A549 (cell line): ENCODE results near the gene FSCN2. TPM values are rescaled to one million over a fixed set of nuclear protein-coding genes. Genes with fewer than 3 reads are reported as not detected.

Experiments used
- ATAC-seq, 2 experiments: fragments of 200-7000 bp in 1 of 2; fragments of >200 bp in 1 of 2; cut with Nextera tagmentation in 1 of 2; cut with Tn5 transposase in 1 of 2; 3 replicates each; pipeline versions ENCODE4 v1.8.0 to v1.9.1; 2018 to 2020; ENCODE audit warnings: mild to moderate bottlenecking in 1 of 2, moderate library complexity in 1 of 2
- CTCF ChIA-PET: fragments of 300-600 bp; sonication (Branson Sonifier 250); formaldehyde crosslinking; extraction: SDS; loops from one replicate; lab custom pipeline; 2021; ENCODE audit warnings: antibody characterized with exemption, inconsistent platforms; lab: Yijun Ruan, JAX
- POLR2A ChIA-PET: fragments of 350-600 bp; formaldehyde crosslinking; extraction: SDS; loops from one replicate; lab custom pipeline; 2021; ENCODE audit warnings: antibody characterized with exemption, inconsistent platforms; lab: Yijun Ruan, JAX
- DNase-seq, 2 experiments: peaks; one replicate each; pipeline versions ENCODE4 v3.0.0 to v3.0.0-alpha.2; 2011 to 2016; ENCODE audit warnings: low read depth in 1 of 2, low spot score in 1 of 2
- FAIRE-seq: peaks from 2 replicates; lab custom pipeline; 2011; peaks lifted over from hg19 to GRCh38; lab: Jason Lieb, UNC
- H3K27ac ChIP-seq, 2 experiments: fragments of >200 bp; sonication (Bioruptor Twin); formaldehyde crosslinking; 3 replicates each; pipeline ENCODE4 v1.5.1; 2016 to 2017
- H3K4me1 ChIP-seq: fragments of >200 bp; sonication (Bioruptor Twin); formaldehyde crosslinking; 3 replicates; pipeline ENCODE4 v1.6.1; 2016
- H3K4me2 ChIP-seq: fragments of >200 bp; sonication (Bioruptor Twin); formaldehyde crosslinking; 3 replicates; pipeline ENCODE4 v1.6.1; 2016
- H3K4me3 ChIP-seq: fragments of >200 bp; sonication (Bioruptor Twin); formaldehyde crosslinking; 3 replicates; pipeline ENCODE4 v1.5.1; 2016
- H3K9me3 ChIP-seq: fragments of >200 bp; sonication (Bioruptor Twin); formaldehyde crosslinking; 3 replicates; pipeline ENCODE4 v1.6.1; 2016
- BHLHE40 ChIP-seq: IDR thresholded peaks from 2 replicates; pipeline ENCODE4 v1.6.1; 2012; ENCODE audit warnings: low read depth, low read length, inconsistent platforms
- CBX2 ChIP-seq: fragments of 200-600 bp; sonication (generic); IDR thresholded peaks from 2 replicates; pipeline ENCODE4 v1.6.1; 2016; ENCODE audit warnings: low read depth, mild to moderate bottlenecking, borderline replicate concordance
- CEBPB ChIP-seq, 2 experiments: fragments of >200 bp in 1 of 2; sonication (Bioruptor Twin) in 1 of 2; formaldehyde crosslinking in 1 of 2; IDR thresholded peaks; 2 replicates each; pipeline ENCODE4 v1.6.1; 2012 to 2016
- CHD2 ChIP-seq: fragments of 150-350 bp; IDR thresholded peaks from 2 replicates; pipeline ENCODE4 v1.6.1; 2014; ENCODE audit warnings: low read length; ENCODE audit not compliant: partially characterized antibody
- HOXB13 ChIP-seq: fragments of 250-450 bp; sonication (Bioruptor Pico); IDR thresholded peaks from 2 replicates; pipeline ENCODE4 v1.5.0; 2020; ENCODE audit warnings: low read depth, mild to moderate bottlenecking, moderate library complexity
- HOXB5 ChIP-seq: fragments of 250-450 bp; sonication (Bioruptor Pico); IDR thresholded peaks from 2 replicates; pipeline ENCODE4 v1.5.0; 2020; ENCODE audit warnings: mild to moderate bottlenecking, moderate library complexity
- MYC ChIP-seq: IDR thresholded peaks from 2 replicates; pipeline ENCODE4 v1.6.1; 2012; ENCODE audit warnings: mild to moderate bottlenecking, inconsistent platforms, low read length, improper control_type of control experiment, borderline replicate concordance
- POLR2A ChIP-seq: IDR thresholded peaks from 2 replicates; pipeline ENCODE4 v1.6.1; 2012; ENCODE audit warnings: mild to moderate bottlenecking, low read length
- POLR2AphosphoS2 ChIP-seq: conservative IDR thresholded peaks from 2 replicates; pipeline ENCODE4 v1.6.1; 2012; ENCODE audit warnings: low read length, improper control_type of control experiment, inconsistent platforms
- RARB ChIP-seq: fragments of 250-450 bp; sonication (Bioruptor Pico); IDR thresholded peaks from 2 replicates; pipeline ENCODE4 v1.8.0; 2021; ENCODE audit warnings: mild to moderate bottlenecking, moderate library complexity
- RNF2 ChIP-seq: fragments of 200-600 bp; sonication (generic); IDR thresholded peaks from 2 replicates; pipeline ENCODE4 v1.6.1; 2016; ENCODE audit warnings: low read depth, mild to moderate bottlenecking, antibody characterized with exemption, moderate library complexity, borderline replicate concordance
- SMC3 ChIP-seq: fragments of >200 bp; sonication (Bioruptor Twin); formaldehyde crosslinking; IDR thresholded peaks from 3 replicates; pipeline ENCODE4 v1.6.1; 2018; ENCODE audit warnings: inconsistent platforms
- TFCP2L1 ChIP-seq: fragments of 250-450 bp; sonication (Bioruptor Pico); IDR thresholded peaks from 2 replicates; pipeline ENCODE4 v1.5.0; 2021; ENCODE audit warnings: mild to moderate bottlenecking
- ZNF302 ChIP-seq: fragments of 250-450 bp; sonication (Bioruptor Pico); IDR thresholded peaks from 2 replicates; pipeline ENCODE4 v1.9.0; 2021; ENCODE audit warnings: inconsistent platforms, mild to moderate bottlenecking, moderate library complexity
- ZSCAN20 ChIP-seq: fragments of 250-450 bp; sonication (Bioruptor Pico); IDR thresholded peaks from 2 replicates; pipeline ENCODE4 v1.8.0; 2022; ENCODE audit warnings: mild to moderate bottlenecking, moderate library complexity
- WGBS: methylation state at CpG from one replicate; pipeline ENCODE4 v1.1.6; 2017; ENCODE audit errors: missing lambda C conversion rate; 5-methylcytosine and 5-hydroxymethylcytosine counted together
- polyA plus RNA-seq, 4 experiments: library from polyadenylated mRNA; depleted of rRNA in 3 of 4; stranded (reverse); fragments of >200 nt; fragmentation: RNase III in 1 of 4; extraction: RNeasy Plus Mini Kit Qiagen cat#74134 plus additional on column Dnase treatment in 1 of 4; gene quantifications; 2 replicates in 3 of 4; 3 replicates in 1 of 4; pipeline ENCODE4 v1.2.3, GENCODE V29; 2011 to 2017
- TF ChIP-seq, protein P1 (sequence below): IDR thresholded peaks from 2 replicates; pipeline ENCODE4 v1.6.1; 2012
- TF ChIP-seq, protein P2 (sequence below): fragments of 150-350 bp; IDR thresholded peaks from 2 replicates; pipeline ENCODE4 v1.6.1; 2014; ENCODE audit warnings: low read depth, mild to moderate bottlenecking, low read length

The FSCN2 gene
- polyA plus RNA-seq, 2 of the 4 experiments (the other 2 are of a cell fraction): 0.84 to 1.3 TPM

DNA sequence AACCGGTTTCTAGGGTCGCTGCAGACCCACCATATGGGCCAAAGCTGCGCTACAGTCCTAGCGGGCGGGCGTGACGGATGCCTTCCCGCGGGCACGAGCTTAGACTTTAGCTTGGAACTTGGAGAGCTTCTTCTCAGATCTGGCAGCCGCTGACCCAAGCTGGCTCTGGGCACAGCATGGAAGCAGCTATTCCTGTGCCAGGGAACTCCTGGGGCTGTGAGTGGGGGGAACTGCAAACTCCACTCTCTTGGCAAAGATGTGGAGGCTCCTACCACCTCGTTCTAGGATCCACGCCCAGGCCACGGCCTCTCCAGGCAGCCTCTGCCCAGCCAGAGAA, 15.1 kb downstream of the FSCN2 start:
- no peak for TF ChIP-seq CEBPB (IDR thresholded peaks at IDR 0.05)
- TF ChIP-seq, protein P1, sequence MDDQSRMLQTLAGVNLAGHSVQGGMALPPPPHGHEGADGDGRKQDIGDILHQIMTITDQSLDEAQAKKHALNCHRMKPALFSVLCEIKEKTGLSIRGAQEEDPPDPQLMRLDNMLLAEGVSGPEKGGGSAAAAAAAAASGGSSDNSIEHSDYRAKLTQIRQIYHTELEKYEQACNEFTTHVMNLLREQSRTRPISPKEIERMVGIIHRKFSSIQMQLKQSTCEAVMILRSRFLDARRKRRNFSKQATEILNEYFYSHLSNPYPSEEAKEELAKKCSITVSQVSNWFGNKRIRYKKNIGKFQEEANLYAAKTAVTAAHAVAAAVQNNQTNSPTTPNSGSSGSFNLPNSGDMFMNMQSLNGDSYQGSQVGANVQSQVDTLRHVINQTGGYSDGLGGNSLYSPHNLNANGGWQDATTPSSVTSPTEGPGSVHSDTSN: no peak
- TF ChIP-seq, all 56 proteins: peak for 0
- ChIA-PET POLR2A (interaction anchor here (1.4 to 1.9 kb wide), 2 partner anchors 9 kb away, joined by 4 to 5 read pairs; no protein-coding TSS in a partner anchor), CTCF (interaction anchor here (0.9 to 6.4 kb wide), 8 partner anchors 8 to 290 kb away, joined by 3 to 51 read pairs (median 4); partner anchors contain the start of gene FAAP100)
- peak overlapping the region in 1 of 2 experiments; percentile 13; a peak in 1 of 6 replicates for H3K27ac ChIP-seq
- no peak for FAIRE-seq
- no peak for ATAC-seq
- H3K4me2 ChIP-seq: no peak overlapping the region
- 95% methylated on average over 14 of the region's 14 CpGs for WGBS
- no peaks in the 10 kb centered on the region for H3K9me3 ChIP-seq
- no peaks in the 10 kb centered on the region for H3K4me1 ChIP-seq
- no peak for DNase-seq
- H3K4me3 ChIP-seq: no peak overlapping the region

DNA sequence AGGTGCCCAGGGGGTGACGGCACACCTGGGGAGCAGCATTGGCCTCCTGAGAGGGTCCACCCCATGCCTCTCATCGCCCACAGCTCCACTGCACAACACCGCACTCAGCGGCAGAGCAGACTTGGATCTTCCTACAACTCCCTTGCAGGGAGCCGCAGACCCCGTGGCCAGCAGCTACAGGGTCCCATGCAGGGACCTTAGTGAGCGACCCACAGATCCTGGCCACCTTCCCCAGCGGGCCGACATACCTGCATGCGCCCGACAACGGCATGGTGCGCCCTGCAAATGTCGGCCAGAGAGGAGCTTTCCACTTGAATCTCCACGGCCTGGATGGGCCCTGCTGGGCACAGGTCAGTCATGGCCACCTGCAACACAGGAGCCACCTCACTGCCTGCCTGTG, 15.6 kb downstream of the FSCN2 start:
- Histone ChIP-seq H3K4me1 (no peaks in the 10 kb centered on the region), H3K4me3 (no peak overlapping the region), H3K27ac (no peak overlapping the region), H3K4me2 (no peak overlapping the region), H3K9me3 (no peaks in the 10 kb centered on the region)
- POLR2A ChIA-PET: interaction anchor here (1.4 to 1.9 kb wide), 2 partner anchors 9 to 10 kb away, joined by 4 to 5 read pairs; no protein-coding TSS in a partner anchor
- FAIRE-seq (no peak), ATAC-seq (no peak)
- CTCF ChIA-PET: interaction anchor here (0.9 to 5.4 kb wide), 6 partner anchors 10 to 57 kb away, joined by 3 to 51 read pairs (median 4); no protein-coding TSS in a partner anchor
- TF ChIP-seq HOXB13 (no peak), RARB (CRISPR knock-in tag) (no peak), CBX2 (no peak), CHD2 (no peak), ZNF302 (CRISPR knock-in tag) (no peak), POLR2AphosphoS2 (no peak), MYC (no peak), POLR2A (no peak), RNF2 (no peak), SMC3 (no peak)
- TF ChIP-seq, protein P2, sequence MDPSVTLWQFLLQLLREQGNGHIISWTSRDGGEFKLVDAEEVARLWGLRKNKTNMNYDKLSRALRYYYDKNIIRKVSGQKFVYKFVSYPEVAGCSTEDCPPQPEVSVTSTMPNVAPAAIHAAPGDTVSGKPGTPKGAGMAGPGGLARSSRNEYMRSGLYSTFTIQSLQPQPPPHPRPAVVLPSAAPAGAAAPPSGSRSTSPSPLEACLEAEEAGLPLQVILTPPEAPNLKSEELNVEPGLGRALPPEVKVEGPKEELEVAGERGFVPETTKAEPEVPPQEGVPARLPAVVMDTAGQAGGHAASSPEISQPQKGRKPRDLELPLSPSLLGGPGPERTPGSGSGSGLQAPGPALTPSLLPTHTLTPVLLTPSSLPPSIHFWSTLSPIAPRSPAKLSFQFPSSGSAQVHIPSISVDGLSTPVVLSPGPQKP: no peak
- TF ChIP-seq, all 56 proteins: peak for 0
- WGBS: 86% methylated on average over 9 of the region's 15 CpGs
- DNase-seq: no peak

DNA sequence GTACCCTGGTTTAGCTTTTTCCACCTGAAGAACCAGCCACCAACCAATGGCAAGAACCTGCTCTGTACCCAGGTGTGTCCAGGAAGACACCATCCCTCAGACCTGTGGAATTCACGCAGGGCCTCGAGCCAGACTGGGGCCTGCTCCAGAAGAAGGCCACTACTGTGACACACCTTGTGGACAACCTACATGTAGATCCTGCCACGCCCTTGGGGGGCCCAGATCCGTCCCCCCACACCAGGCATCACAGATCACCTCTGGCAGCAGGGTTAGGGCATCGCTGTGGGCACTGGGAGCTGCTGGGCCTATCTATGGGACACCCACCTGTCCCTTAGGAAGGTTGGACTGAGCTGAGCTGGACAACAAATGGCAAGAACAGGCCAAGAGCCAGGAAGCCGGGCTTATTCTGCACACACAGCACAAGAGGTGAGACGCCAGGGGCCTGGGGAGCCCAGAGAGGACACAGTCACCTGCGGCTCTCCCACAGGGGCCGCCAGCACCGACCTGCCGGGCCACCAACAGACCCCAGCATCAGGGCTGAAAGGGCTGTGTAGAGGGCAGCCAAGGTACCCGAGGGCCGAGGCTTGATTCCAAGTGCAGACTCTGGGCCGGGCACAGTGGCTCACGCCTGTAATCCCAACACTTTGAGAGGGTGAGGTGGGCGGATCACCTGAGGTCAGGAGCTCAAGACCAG, 16.3 kb downstream of the FSCN2 start:
- Histone ChIP-seq H3K4me2 (no peak overlapping the region), H3K4me3 (no peak overlapping the region), H3K27ac (no peak overlapping the region), H3K9me3 (no peaks in the 10 kb centered on the region), H3K4me1 (no peaks in the 10 kb centered on the region)
- 90% methylated on average over 15 of the region's 16 CpGs for WGBS
- ATAC-seq (no peak), FAIRE-seq (no peak), DNase-seq (no peak)
- ChIA-PET POLR2A (interaction anchor here (1.9 kb wide), 1 partner anchor 10 kb away, joined by 4 read pairs; no protein-coding TSS in a partner anchor), CTCF (interaction anchor here (1.3 to 5.4 kb wide), 6 partner anchors 8 to 57 kb away, joined by 3 to 51 read pairs (median 4); no protein-coding TSS in a partner anchor)
- no peak for TF ChIP-seq HOXB5
- no peak for TF ChIP-seq TFCP2L1 (CRISPR knock-in tag)
- TF ChIP-seq BHLHE40: no peak
- TF ChIP-seq ZSCAN20: no peak
